NCI-H526 (cell line): ENCODE results near the gene SORBS2.

Source experiments
- DNase-seq, 2 experiments: peaks; one replicate each; lab custom pipeline; 2025; lab: John Stamatoyannopoulos, UW

Gene SORBS2

DNA sequence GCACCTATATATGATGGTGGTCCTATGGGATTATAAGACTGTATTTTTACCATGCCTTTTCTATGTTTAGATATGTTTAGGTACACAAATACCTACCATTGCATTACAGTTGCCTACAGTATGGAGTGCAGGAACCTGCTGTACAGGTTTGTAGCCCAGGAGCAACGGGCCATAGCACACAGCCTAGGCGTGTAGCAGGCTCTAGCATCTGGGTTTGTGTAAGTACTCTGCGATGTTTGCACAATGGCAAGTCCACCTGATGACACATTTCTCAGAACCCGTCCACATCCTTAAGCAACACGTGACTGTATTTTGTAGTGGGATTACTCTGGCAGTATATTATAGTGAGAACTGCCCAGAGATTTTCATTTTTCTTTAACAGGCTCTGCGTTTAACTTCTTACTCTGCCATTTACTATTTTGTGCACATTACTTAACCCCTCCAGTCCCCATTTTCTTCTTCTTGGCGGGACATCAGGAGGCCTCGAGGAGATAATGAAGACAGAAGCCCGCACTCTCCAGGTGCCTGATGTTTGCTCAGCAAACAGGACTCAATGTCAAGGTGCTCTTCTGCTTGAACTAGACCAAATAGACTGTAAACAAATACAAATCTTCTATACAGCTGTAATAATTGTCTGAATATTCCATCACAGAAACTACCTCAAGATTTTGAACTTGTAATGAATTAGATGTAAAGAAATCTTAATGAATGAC is 174.7 kb downstream of the SORBS2 start:
- DNase-seq: no peak

DNA sequence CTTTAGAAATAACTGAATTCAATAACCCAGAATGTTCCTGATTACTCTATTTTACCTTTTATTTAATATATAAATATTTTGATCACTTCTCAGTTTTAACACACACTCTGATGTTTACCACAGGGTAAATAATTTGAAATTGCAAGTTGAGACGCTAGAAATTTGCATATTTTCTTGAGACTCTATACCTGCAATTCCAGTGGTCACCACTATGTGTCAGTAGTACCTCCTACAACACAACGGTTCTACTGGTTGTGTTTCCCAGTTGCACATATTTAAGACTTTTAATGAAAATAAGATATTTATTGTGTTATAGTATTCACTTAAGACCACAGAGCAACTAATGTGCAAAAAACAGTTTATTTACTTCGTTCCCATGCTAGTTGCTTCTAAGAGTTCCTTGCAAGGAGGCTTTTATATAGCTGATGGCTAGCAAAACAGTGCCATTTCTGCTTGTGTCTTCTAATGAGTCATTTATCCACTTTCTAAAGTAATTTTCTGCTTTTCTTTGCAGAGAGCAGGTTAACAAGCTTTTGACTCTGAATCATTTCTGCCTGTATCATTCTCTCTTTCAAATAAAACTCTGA is 177.8 kb downstream of the SORBS2 start:
- DNase-seq: peak; percentile 1 to 66

- DNase-seq: no peak
These were observed 185.2 kb downstream of the SORBS2 start for GRCh38 chr4:185626798-185627197.

GRCh38 chr4:185625503-185625902 is 186.5 kb downstream of the SORBS2 start:
- DNase-seq: no peak

DNA sequence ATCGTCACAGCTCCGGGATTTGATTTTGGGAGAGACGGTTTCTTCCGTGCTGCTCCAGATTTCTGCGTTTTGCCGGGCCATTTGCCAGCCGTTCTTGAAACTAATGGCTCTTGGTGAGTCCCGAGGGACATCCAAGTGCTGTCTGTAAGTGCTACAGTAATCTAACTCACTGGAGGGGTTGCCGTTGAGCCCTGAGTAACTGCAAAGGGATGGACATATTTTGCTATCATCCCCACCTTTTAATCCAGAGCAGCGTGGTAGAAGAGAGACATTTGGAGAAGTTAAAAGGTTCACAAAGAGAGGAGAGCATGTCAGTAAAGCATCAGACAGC is 187.8 kb downstream of the SORBS2 start:
- DNase-seq: no peak

- no peak for DNase-seq
These were observed 188.3 kb downstream of the SORBS2 start for GRCh38 chr4:185623444-185624258.

DNA sequence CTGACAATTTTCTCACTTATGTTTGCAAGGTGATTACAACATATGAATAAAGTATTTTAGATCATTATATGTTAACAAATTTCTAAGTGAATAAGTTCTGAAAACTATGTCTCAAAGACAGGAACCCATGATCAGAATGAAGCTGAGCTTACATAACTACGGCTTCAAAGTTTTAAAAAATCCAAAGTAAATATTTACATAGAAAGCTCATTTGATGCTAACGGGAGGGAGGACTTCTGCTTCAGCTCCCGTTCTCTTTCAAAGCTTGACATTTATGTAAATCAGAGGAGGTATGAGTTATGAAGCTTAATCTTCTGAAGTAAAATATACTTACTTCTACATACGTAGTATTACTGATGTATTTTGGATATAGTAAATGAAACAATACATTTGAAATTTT is 203.8 kb downstream of the SORBS2 start:
- DNase-seq: peak in 1 of 2 experiments; percentile 1

GRCh38 chr4:185602397-185602796 is 209.6 kb downstream of the SORBS2 start:
- no peak for DNase-seq

- DNase-seq: no peak
These were observed 211.1 kb downstream of the SORBS2 start for GRCh38 chr4:185600801-185601434.

GRCh38 chr4:185599553-185600243 is 212.3 kb downstream of the SORBS2 start:
- no peak for DNase-seq

- DNase-seq: no peak
These were observed 213.0 kb downstream of the SORBS2 start for GRCh38 chr4:185598846-185599552.

- peak in 1 of 2 experiments; percentile 50 for DNase-seq
These were observed 214.3 kb downstream of the SORBS2 start for GRCh38 chr4:185597532-185598188.

DNA sequence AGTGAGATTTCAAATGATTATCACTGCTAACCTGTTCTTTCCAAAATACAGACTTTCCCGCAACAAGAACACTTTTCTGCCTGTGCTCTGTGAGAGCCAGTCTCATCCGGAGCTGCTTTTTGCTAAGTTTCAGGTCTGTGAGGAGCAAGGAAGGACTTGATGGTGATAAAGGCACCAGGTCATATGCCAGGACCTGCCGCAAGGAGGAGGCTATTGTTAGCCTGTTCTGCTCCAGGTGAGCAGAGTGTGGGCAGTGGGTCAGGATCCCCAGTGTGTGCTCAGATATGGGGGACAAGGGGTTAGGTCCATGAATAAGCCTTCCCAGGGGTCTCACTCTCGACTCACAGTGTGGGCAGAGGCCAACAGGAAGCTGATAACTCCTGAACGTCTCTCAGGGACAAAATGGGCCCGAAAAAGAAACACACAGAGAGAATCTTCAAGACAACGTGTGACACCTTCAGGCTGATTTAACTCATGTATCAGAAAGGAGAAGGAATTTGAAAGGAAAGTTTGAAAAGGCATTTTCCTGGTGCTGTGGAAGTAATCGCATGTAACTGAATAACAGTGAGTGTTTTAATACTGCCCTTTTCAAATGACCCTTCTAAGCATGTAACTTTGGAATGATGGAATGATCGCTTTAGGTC is 219.0 kb downstream of the SORBS2 start:
- no peak for DNase-seq

DNA sequence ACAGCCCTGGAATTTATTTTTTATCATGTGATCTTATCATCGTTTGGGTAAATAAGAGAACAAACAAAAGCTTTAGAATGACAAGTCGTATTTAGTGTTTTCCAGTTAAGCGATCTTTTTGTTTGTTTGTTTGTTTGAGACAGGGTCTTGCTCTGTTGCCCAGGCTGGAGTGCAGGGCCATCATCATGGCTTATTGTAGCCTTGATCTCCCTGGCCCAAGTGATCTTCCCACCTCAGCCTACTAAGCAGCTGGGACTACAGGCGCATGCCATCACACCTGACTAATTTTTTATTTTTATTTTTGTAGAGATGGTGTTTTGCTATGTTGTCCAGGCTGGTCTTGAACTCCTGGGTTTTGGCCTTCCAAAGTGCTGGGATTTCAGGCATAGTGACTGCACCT is 219.6 kb downstream of the SORBS2 start:
- DNase-seq: no peak

DNA sequence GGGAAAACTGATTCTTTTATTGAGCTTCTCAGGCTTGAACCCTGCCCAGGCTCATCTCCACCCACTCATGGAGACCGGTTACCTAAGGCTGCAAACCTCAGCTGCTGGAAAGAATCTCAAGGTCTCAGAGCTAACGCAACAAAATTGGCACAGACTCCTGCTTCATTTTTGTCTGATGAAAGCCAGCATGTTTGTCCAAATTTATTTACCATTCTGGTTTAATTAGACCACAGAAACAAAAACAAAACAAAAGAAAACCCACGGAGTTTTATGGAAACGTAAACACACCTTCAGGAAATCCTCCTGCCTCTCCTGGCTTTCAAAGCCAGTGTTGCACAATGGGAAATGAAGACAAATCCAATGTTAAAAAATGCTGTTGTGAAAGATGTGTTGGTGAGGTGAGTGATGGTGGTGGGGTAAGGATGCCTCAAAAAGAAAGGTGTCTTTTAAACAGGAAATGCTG is 220.3 kb downstream of the SORBS2 start:
- DNase-seq: no peak

DNA sequence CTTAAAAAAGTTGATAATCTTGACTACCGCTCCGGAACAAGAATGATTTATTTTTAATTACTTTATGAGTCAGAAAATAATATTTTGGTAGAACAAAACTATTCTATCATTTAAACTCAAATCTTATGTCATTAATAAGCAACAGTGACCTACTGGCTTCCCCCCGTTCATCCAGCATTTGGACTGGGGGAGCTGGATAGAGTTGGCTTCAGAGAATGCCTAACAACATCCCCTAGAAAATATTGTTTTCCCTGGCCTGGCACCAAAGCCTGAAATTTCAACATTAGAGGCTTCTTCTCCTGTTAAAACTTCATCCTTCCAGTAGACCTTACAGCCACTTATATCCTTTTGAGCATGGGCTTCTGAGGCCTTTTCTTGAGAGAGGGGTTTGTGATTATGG is 221.0 kb downstream of the SORBS2 start:
- no peak for DNase-seq

- no peak for DNase-seq
These were observed 222.7 kb downstream of the SORBS2 start for GRCh38 chr4:185589067-185589836.

DNA sequence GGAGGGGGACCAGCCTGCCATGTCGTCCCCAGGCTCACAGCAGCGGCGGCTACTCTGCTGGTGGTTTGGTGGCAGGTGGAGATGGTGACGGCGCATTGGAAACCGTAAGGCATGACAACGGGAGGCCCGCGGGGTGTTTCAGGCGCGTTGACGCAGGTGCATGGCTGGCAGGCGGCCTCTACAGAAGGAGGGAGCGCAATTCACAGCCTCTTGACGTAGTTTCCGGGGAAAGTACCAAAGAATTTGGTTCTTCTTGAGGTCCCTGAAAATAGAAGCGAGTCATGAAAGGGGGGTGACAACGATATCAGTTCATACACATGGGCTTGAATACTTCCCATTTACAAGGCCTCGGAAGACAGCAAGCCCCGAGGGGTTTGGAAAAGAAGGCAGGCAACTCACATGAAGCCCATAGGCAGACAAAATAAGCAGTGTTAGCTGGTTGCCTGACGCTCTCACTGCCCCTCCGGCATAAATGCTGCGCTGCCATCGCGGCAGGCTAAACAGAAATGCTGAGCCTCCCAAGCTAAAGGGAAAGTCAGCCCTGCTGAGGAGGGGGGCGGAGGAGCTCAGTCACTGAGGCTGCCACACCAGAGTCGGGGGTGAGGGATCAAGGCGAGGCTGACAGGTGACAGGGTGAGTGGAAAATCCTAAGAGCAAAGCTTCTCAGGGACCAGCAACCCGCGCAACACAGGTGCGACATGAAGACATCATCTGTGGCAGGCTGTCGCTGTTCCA is 224.4 kb downstream of the SORBS2 start:
- DNase-seq: no peak

DNA sequence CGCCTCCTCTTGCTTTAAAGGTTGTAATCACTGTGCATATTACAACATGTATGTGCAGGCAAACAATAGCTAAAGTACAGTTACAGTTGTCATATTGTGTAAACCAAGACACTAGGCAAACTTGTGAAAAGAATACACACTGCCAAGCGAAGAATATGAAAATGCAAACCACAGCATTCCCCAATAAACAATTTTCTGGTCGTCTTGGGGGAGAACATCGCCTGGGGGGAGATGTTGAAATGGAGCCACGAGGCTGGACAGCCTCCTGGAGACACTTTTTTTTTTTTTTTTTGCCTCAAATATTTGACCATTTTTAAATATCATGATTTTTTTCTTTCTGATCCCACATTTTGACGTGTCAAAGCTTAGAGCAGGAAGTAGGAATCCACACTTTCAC is 225.0 kb downstream of the SORBS2 start:
- DNase-seq: no peak
